ENCODE measurements around the gene DENND5B. TPM values are rescaled to one million over a fixed set of nuclear protein-coding genes. Genes with fewer than 3 reads are reported as not detected.

The DENND5B gene
- total and polyA plus RNA-seq, 10 donors, result 4.5 to 42.5 (median 24.6) TPM

Small RNA genes within 50 kb of the gene (small RNA-seq; reads per million reads assigned to genes)
- gene RF00019 (0 reads per million in 4 donors), gene RF00026 (0 reads per million in 4 donors), gene RNU5F-4P (0 to 0.07 (median 0.03) reads per million in 4 donors), gene RNU6-618P (0 reads per million in 4 donors), gene RPL31P50 (0 reads per million in 4 donors)

Other genes starting within 250 kb of the DENND5B start
- 1 to 10 TPM; 2.9 to 5.6 (median 3.8) TPM for gene ETFBKMT, start 68.6 kb upstream of the DENND5B start, total RNA-seq
- 1 to 10 TPM; 1.0 to 2.3 (median 1.3) TPM for gene ETFBKMT, start 68.6 kb upstream of the DENND5B start, polyA plus RNA-seq
- gene AMN1, start 137.9 kb upstream of the DENND5B start, total RNA-seq, result 10 to 100 TPM; 12.9 to 27.4 (median 15.8) TPM
- gene AMN1, start 137.9 kb upstream of the DENND5B start, polyA plus RNA-seq, result 10 to 100 TPM; 13.7 to 18.1 (median 17.5) TPM